Progenitor cell of endocrine pancreas (in vitro differentiated cells): ENCODE results near the gene HOXC13. TPM values are rescaled to one million over a fixed set of nuclear protein-coding genes. Genes with fewer than 3 reads are reported as not detected.

Source experiments
- DNase-seq: peaks from one replicate; pipeline ENCODE4 v3.0.0; 2021; ENCODE audit warnings: low spot score; ENCODE audit not compliant: unreplicated experiment
- H3K27ac Mint-ChIP-seq: 2 replicates; pipeline ENCODE4 v1.8.0; 2021; ENCODE audit warnings: mild to moderate bottlenecking, moderate library complexity, mixed read lengths
- H3K27me3 Mint-ChIP-seq: 2 replicates; pipeline ENCODE4 v1.8.0; 2021; ENCODE audit warnings: mixed read lengths
- H3K36me3 Mint-ChIP-seq: 2 replicates; pipeline ENCODE4 v1.8.0; 2022; ENCODE audit warnings: mixed read lengths; ENCODE audit not compliant: insufficient read depth
- H3K4me1 Mint-ChIP-seq: 2 replicates; pipeline ENCODE4 v1.8.0; 2021; ENCODE audit warnings: low read depth, mixed read lengths
- H3K4me3 Mint-ChIP-seq: 2 replicates; pipeline ENCODE4 v1.8.0; 2021; ENCODE audit warnings: low read depth, mild to moderate bottlenecking, moderate library complexity, mixed read lengths
- H3K9me3 Mint-ChIP-seq: 2 replicates; pipeline ENCODE4 v1.8.0; 2021; ENCODE audit warnings: low read depth, mixed read lengths
- CTCF ChIP-seq: fragments of 200-600 bp; sonication (generic); IDR thresholded peaks from one replicate; pipeline ENCODE4 v1.5.0; 2021; ENCODE audit warnings: antibody characterized with exemption, mild to moderate bottlenecking; ENCODE audit not compliant: unreplicated experiment
- total RNA-seq: library from RNA; stranded (reverse); gene quantifications from 2 replicates; pipeline ENCODE4 v1.2.1, GENCODE V29; 2021

The HOXC13 gene
- total RNA-seq, 1 donor from 2014 or later = not detected

DNA sequence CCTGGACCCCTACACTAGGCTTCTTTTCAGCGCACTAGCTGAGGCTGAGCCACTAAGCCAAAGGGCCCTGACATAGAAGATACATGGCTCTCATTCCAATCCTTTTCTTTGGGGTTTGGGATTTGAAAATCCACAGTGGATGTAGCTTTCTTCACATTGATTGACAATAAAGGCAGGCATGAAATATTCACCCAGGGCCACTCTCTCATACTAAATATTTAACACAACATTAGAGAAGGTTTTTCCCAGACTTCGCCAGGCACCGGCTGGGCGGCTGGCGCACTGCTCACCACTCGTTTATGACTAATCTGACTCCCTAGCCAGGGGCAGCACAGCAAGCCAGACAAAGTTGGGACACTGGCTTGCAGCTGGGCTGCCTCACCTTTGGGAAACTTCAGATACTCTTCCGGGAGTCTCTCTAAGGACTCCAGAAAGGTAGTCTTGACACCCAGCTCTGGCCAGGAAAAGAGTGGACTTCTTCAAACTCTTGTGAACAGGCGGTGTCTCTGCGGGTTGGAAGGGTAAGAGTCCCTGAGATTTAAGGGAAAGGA is 33.6 kb downstream of the HOXC13 start:
- no peaks in the 10 kb centered on the region for H3K4me1 Mint-ChIP-seq
- DNase-seq = no peak
- no peak for TF ChIP-seq CTCF
- H3K36me3 Mint-ChIP-seq = no peaks in the 10 kb centered on the region
- no peaks in the 10 kb centered on the region for H3K9me3 Mint-ChIP-seq
- H3K27me3 Mint-ChIP-seq = peaks cover 93% of the 10 kb centered on the region
- H3K4me3 Mint-ChIP-seq = no peak overlapping the region
- H3K27ac Mint-ChIP-seq = no peak overlapping the region

DNA sequence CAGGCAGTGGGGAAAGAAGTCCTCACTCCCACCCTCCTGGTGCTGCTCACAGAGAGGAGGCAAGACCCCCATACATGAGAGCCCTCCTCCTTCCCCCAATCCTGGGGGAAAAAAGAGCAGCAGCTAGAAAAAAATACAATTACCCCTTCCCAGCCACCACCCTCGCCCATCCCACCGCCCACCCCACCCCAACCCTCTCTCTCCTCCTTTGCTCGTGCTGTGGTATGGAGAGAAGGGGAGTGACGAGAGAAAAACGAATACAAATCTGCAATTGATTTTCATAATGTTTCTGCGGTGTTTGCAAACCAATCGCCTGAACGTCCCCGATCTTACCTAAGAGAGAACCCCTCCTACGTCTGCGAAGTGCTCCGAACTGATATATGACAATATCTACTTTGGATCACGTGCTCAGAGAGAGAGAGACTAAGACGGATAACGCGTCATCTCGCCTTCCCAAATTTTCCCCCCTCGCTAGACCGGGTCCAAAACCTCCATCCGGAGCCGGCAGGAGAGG is 34.1 kb downstream of the HOXC13 start, which contains the start of gene HOXC11:
Gene HOXC11, plus strand, starts transcription at position 405 of the 514 bp plus-strand sequence. CDS start 116 bp downstream, outside the sequence.
- DNase-seq = no peak
- Mint-ChIP-seq H3K4me3 (no peak within 1 kb of the TSS), H3K27ac (no peak within 1 kb of the TSS), H3K36me3 (no peaks in the 10 kb centered on the region), H3K9me3 (no peaks in the 10 kb centered on the region), H3K27me3 (peaks cover 93% of the 10 kb centered on the region), H3K4me1 (no peaks in the 10 kb centered on the region)
- TF ChIP-seq CTCF = no peak

DNA sequence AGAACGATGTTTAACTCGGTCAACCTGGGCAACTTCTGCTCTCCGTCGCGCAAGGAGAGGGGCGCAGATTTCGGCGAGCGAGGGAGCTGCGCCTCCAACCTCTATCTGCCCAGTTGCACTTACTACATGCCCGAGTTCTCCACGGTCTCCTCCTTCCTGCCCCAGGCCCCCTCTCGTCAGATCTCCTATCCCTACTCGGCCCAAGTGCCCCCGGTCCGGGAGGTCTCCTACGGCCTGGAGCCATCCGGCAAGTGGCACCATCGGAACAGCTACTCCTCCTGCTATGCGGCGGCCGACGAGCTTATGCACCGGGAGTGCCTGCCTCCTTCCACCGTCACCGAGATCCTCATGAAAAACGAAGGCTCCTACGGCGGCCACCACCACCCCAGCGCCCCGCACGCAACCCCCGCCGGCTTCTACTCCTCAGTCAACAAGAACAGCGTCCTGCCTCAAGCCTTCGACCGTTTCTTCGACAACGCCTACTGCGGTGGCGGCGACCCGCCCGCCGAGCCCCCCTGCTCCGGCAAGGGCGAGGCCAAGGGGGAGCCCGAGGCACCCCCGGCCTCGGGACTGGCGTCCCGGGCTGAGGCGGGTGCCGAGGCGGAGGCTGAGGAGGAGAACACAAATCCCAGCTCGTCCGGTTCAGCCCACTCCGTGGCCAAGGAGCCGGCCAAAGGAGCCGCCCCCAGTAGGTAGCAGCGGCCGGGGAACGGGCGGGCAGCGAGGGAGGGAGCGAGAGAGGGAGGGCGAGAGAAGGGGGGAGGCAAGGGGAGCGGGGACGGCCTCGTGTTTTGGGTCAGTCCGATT is 34.8 kb downstream of the HOXC13 start:
- Mint-ChIP-seq H3K27ac (no peak overlapping the region), H3K36me3 (no peaks in the 10 kb centered on the region), H3K4me1 (no peaks in the 10 kb centered on the region), H3K9me3 (no peaks in the 10 kb centered on the region), H3K27me3 (peaks cover 93% of the 10 kb centered on the region), H3K4me3 (no peak overlapping the region)
- no peak for TF ChIP-seq CTCF
- DNase-seq = no peak

GRCh38 chr12:53974084-53975063 is 35.7 kb downstream of the HOXC13 start, which contains the start of gene HOTAIR:
HOTAIR (minus strand) TSS chr12:53974954.
- Mint-ChIP-seq H3K27ac (peak within 1 kb of the TSS; percentile 79), H3K36me3 (no peaks in the 10 kb centered on the region), H3K4me1 (no peaks in the 10 kb centered on the region), H3K9me3 (no peaks in the 10 kb centered on the region), H3K4me3 (no peak within 1 kb of the TSS), H3K27me3 (peaks cover 93% of the 10 kb centered on the region)
- DNase-seq = no peak
- no peak for TF ChIP-seq CTCF
